ENCODE measurements around the gene GPR17. TPM values are rescaled to one million over a fixed set of nuclear protein-coding genes. Genes with fewer than 3 reads are reported as not detected.

GPR17 gene
- total RNA-seq, 1 donor from 2014 or later, result not detected

DNA sequence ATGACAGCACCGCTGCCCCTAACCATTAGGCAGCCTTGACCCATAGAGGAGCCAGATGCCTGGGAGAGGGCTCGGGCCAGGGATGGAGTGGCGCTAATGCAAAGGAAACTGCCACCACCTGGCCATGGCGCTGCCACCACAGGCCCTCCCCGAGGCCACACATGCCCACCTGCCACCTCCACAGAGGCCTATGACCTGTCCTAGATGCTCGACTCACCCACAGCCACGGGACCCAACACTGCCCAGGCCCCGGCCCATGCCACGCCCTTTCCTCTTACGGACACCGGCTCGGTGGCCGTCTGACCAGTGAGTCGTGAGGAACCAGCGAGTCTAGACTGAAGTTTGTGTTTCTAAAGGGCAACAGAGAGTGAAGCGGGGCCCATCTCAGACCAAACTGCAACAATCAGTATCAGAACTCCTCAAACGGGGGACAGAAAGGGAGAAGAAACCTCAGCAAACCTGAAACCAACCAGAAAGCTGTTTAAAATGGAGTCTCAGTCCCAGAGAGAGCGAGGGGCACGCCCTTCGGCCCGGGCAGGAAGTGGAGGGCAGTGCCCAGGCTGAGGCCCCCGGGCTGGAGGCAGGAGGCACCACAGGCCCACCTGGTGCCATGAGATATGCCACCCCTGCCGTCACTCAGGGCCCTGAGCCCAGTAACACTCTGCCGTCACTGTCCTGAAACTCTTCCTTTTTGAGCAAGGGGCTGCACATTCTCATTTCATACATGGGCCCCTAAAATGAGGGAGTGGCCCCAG, 711 bp downstream of the GPR17 start:
- DNase-seq (ENCODE audit: low read depth), result no peak
- H3K4me3 ChIP-seq (ENCODE audit: low read depth, low read length), result no peak overlapping the region
- no peak for FAIRE-seq
- H3K27me3 ChIP-seq (ENCODE audit: control insufficient read depth, insufficient read depth, low read length), result peaks cover 1% of the 10 kb centered on the region
- no peak for TF ChIP-seq CTCF (IDR thresholded peaks at IDR 0.05; ENCODE audit: insufficient read depth, low read length, severe bottlenecking)
- H3K36me3 ChIP-seq (ENCODE audit: control insufficient read depth, insufficient read depth, low read length), result no peaks in the 10 kb centered on the region

DNA sequence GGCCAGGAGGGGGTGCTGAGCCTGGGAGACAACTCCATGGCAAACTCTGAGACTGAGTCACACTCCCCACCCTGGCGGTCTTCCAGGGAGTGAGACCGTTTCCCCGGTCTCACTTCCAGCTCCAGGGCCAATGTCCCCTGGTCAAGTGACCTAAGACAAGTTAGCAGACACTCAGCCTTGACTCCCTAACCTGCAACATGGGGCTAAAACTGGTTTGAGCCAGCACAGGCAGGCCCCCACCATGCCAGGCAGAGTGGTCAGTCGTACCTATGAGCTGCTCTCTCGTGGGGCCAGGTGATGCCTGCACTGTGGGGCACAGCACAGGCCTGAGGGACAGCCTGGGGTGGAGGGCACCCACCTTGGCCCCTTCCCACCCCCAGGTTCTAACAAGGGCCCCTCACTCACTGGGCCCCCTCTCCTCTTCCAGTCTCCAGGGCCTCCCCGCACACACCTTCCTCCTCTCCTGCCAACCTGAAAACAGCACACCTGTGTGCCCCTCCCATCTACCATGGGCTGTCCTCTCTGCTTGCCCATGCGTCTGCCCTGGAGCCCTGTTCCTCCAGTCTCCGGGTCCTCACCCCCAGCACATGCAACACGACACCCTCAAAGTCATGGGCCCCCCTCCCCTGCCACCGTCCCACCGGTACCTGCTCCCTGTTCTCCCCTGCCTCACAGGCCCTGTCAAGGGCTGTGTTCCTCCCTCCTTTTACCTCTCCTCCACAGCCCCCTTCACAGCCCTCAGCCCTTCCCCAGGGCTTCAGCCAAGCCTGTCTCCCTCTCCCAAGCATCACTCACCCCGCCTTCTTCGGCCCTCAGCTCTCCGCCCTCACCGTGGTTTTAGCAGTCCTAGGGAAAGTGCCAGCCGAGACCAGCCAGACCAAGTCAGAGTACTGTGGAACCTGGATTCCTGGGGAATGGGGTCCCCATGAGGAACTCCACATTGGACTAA, 1.6 kb downstream of the GPR17 start:
- Histone ChIP-seq H3K27me3 (ENCODE audit: control insufficient read depth, insufficient read depth, low read length) (peaks cover 1% of the 10 kb centered on the region), H3K36me3 (ENCODE audit: control insufficient read depth, insufficient read depth, low read length) (no peaks in the 10 kb centered on the region), H3K4me3 (ENCODE audit: low read depth, low read length) (no peak overlapping the region)
- DNase-seq (ENCODE audit: low read depth), result no peak
- FAIRE-seq, result no peak
- no peak for TF ChIP-seq CTCF (IDR thresholded peaks at IDR 0.05; ENCODE audit: insufficient read depth, low read length, severe bottlenecking)

DNA sequence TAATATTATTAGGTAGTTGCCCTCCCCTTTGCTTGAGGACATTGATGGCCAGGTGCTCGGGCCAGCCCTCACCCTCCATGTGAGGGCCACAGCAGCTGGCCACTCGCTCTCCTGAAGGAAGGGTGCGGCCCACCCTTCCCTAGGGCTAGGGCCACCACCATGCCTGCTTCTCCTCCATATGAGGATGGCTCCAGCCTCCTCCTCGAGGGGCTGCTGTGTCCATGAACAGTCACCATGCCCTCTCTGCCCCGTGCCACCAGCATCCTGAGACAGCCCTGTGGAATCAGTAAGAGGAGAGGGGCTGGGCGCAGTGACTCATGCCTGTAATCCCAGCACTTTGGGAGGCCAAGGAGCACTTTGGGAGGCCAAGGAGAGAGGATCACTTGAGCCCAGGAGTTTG, 2.4 kb downstream of the GPR17 start:
- DNase-seq (ENCODE audit: low read depth) (no peak), FAIRE-seq (no peak)
- Histone ChIP-seq H3K36me3 (ENCODE audit: control insufficient read depth, insufficient read depth, low read length) (no peaks in the 10 kb centered on the region), H3K4me3 (ENCODE audit: low read depth, low read length) (no peak overlapping the region), H3K27me3 (ENCODE audit: control insufficient read depth, insufficient read depth, low read length) (peaks cover 1% of the 10 kb centered on the region)
- TF ChIP-seq CTCF (IDR thresholded peaks at IDR 0.05; ENCODE audit: insufficient read depth, low read length, severe bottlenecking), result no peak

DNA sequence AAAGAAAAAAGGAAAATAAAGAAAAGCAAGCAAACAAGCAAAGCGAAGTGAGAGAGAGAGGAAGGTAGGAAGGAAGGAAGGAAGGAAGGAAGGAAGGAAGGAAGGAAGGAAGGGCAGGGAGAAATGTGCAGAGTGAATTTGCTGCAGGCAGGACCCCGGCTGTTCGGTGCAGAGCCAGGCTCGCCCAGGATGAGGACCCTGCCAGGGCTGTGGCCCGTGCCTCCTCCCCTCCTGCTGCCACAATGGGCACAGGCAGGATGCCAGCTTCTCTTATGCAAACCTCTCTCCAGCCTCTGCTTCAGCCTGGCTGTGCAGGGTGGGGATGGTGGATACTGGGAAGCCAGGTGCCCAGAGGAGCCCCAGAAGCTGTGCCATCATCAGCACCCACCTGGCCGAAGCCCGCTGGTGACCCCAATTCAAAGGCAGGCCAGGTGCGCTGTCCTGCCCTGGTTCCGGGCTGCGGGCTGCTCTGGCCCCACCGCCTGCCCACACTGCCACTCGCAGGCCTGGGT, 3.2 kb downstream of the GPR17 start:
- no peak for FAIRE-seq

DNA sequence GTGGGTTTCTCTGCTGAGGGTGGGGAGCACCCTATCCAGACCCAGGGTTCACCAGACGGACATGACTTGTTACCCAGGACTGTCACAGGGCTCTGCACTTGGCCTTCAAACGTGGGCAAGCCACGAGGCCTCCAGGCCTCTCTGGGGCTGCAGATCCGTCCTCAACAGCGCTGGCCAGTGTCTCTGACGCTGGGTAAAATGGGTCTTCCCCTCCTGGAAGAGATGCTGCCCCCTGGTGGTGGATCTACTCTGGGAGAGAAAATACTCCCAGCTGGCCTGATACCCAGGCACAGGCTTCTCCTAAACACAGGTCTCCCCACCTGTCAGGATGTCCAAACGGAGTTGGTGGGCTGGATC, 3.7 kb downstream of the GPR17 start:
- Histone ChIP-seq H3K36me3 (ENCODE audit: control insufficient read depth, insufficient read depth, low read length) (no peaks in the 10 kb centered on the region), H3K27me3 (ENCODE audit: control insufficient read depth, insufficient read depth, low read length) (peaks cover 1% of the 10 kb centered on the region), H3K4me3 (ENCODE audit: low read depth, low read length) (no peak overlapping the region)
- no peak for FAIRE-seq
- peak; percentile 57 for DNase-seq (ENCODE audit: low read depth)
- peak; percentile 88 for TF ChIP-seq CTCF (IDR thresholded peaks at IDR 0.05; ENCODE audit: insufficient read depth, low read length, severe bottlenecking)

More for the DNA sequence above, 3.2 kb downstream of the GPR17 start:
- no peaks in the 10 kb centered on the region for H3K36me3 ChIP-seq (ENCODE audit: control insufficient read depth, insufficient read depth, low read length)
- peaks cover 1% of the 10 kb centered on the region for H3K27me3 ChIP-seq (ENCODE audit: control insufficient read depth, insufficient read depth, low read length)
- DNase-seq (ENCODE audit: low read depth), result no peak
- no peak overlapping the region for H3K4me3 ChIP-seq (ENCODE audit: low read depth, low read length)
- TF ChIP-seq CTCF (IDR thresholded peaks at IDR 0.05; ENCODE audit: insufficient read depth, low read length, severe bottlenecking), result no peak

Measured in bronchial epithelial cell (primary cell).